HUES48 (cell line): Measurements from ENCODE around the gene PDE4D.
A peak's percentile ranks its signal among the peaks of the same experiment; 100 is the strongest.
"Not testable (repeated sequence)": the region's sequence is repeated elsewhere in the genome, so short reads cannot be mapped to it uniquely, and the experiment has no call there.

Source experiments
- H3K27ac ChIP-seq: one replicate; pipeline ENCODE4 v1.7.0; 2013; ENCODE audit warnings: low read depth, low read length, inconsistent platforms
- H3K27me3 ChIP-seq: 2 replicates; pipeline ENCODE4 v1.6.1; 2013; ENCODE audit warnings: mild to moderate bottlenecking, low read length; ENCODE audit not compliant: control insufficient read depth, insufficient read depth
- H3K36me3 ChIP-seq: 2 replicates; pipeline ENCODE4 v1.6.1; 2013; ENCODE audit warnings: low read length; ENCODE audit not compliant: control insufficient read depth, insufficient read depth
- H3K4me1 ChIP-seq: 2 replicates; pipeline ENCODE4 v1.6.1; 2013; ENCODE audit warnings: mild to moderate bottlenecking, low read length; ENCODE audit not compliant: control insufficient read depth, insufficient read depth
- H3K4me3 ChIP-seq: 2 replicates; pipeline ENCODE4 v1.5.1; 2013; ENCODE audit warnings: mild to moderate bottlenecking, low read depth, low read length
- H3K9ac ChIP-seq: 2 replicates; pipeline ENCODE4 v1.6.1; 2013; ENCODE audit warnings: mild to moderate bottlenecking, low read depth, low read length, moderate library complexity
- H3K9me3 ChIP-seq: 2 replicates; pipeline ENCODE4 v1.6.1; 2013; ENCODE audit warnings: low read length; ENCODE audit not compliant: control insufficient read depth, insufficient read depth

The PDE4D gene

GRCh38 chr5:59785676-59786333 lies 107.7 kb downstream of the PDE4D start:
- no peak overlapping the region for H3K9ac ChIP-seq

GRCh38 chr5:59784708-59785107 lies 108.8 kb downstream of the PDE4D start:
- H3K27me3 ChIP-seq, H3K9me3 ChIP-seq, H3K4me3 ChIP-seq, H3K27ac ChIP-seq, H3K36me3 ChIP-seq, H3K4me1 ChIP-seq, H3K9ac ChIP-seq: not testable (repeated sequence)

More at GRCh38 chr5:59785676-59786333, 107.7 kb downstream of the PDE4D start:
- H3K27me3 ChIP-seq = no peaks in the 10 kb centered on the region
- peaks cover 10% of the 10 kb centered on the region for H3K4me1 ChIP-seq
- H3K36me3 ChIP-seq = no peaks in the 10 kb centered on the region
- H3K27ac ChIP-seq = no peak overlapping the region
- no peak overlapping the region for H3K4me3 ChIP-seq
- H3K9me3 ChIP-seq = no peaks in the 10 kb centered on the region

DNA sequence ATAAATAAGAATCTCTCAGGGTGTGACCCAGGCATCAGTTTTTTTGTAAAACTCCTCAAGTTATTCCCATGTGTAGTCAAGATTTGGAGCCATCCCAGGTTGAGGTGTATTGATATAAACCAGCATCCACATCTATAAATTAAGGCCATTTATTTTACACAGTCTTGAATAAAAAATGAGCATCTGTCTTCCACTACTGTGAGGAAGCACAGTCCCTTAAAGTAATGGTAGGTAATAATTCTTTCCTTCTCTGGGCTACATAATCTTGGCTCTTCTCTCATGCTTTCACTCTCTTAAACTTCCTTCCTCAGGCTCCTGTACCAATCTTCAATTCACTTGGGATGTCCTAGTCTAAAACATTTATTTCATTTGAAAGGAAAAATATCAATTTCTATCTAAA lies 110.3 kb downstream of the PDE4D start:
- Histone ChIP-seq H3K27ac (no peak overlapping the region), H3K9me3 (no peaks in the 10 kb centered on the region), H3K36me3 (no peaks in the 10 kb centered on the region), H3K27me3 (no peaks in the 10 kb centered on the region), H3K9ac (no peak overlapping the region), H3K4me3 (no peak overlapping the region), H3K4me1 (no peaks in the 10 kb centered on the region)

DNA sequence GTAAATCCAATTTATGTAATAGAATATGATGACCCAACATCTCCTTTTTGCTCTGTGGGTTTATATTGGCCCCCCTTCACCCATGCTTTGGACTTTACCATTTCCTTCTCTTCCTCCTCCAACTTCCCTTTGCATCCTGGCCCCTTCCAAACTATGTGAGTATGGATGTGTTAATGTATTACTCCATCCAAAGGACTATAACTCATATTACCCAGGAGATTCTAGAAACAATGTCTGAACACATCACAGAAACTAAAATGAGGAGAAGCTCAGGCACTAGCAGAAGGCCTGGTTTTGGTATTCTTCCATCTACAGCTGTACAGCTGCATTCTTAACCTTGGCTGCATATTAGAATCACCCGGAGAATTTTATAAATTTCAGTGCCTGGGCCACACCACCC lies 110.7 kb downstream of the PDE4D start:
- Histone ChIP-seq H3K9me3 (no peaks in the 10 kb centered on the region), H3K36me3 (no peaks in the 10 kb centered on the region), H3K4me3 (no peak overlapping the region), H3K4me1 (no peaks in the 10 kb centered on the region), H3K27me3 (no peaks in the 10 kb centered on the region), H3K9ac (no peak overlapping the region), H3K27ac (no peak overlapping the region)

GRCh38 chr5:59779453-59779852 lies 114.1 kb downstream of the PDE4D start:
- no peaks in the 10 kb centered on the region for H3K9me3 ChIP-seq
- H3K27me3 ChIP-seq = no peaks in the 10 kb centered on the region
- no peak overlapping the region for H3K4me3 ChIP-seq
- H3K27ac ChIP-seq = no peak overlapping the region
- H3K4me1 ChIP-seq = peaks cover 13% of the 10 kb centered on the region
- no peak overlapping the region for H3K9ac ChIP-seq
- H3K36me3 ChIP-seq = no peaks in the 10 kb centered on the region

- Histone ChIP-seq H3K27me3 (no peaks in the 10 kb centered on the region), H3K36me3 (no peaks in the 10 kb centered on the region), H3K4me1 (peaks cover 13% of the 10 kb centered on the region), H3K9me3 (no peaks in the 10 kb centered on the region), H3K9ac (no peak overlapping the region), H3K27ac (no peak overlapping the region), H3K4me3 (no peak overlapping the region)
Observed at GRCh38 chr5:59777028-59777427, 116.5 kb downstream of the PDE4D start.

DNA sequence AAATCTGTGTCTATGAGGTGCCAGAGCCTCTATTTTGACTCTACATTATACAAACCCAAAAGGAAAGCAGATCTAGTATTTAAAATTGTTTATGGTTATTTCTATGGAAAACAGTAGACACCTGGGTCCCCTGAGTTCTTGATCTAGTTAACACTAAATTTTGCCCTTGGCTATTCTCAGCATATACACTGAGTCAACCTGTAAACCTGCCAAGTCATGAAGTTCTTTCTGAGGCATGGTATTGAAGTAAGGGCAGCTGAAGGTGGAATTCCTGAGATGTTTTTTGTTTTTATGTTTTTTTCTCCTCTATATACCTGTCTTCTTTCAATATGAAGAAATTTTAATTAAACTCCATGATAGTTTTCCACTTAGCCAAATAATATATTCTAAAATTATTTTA lies 120.2 kb downstream of the PDE4D start:
- Histone ChIP-seq H3K36me3 (no peaks in the 10 kb centered on the region), H3K27ac (no peak overlapping the region), H3K27me3 (peaks cover 14% of the 10 kb centered on the region), H3K4me3 (no peak overlapping the region), H3K9me3 (no peaks in the 10 kb centered on the region), H3K4me1 (peaks cover 24% of the 10 kb centered on the region), H3K9ac (no peak overlapping the region)

- Histone ChIP-seq H3K27ac (no peak overlapping the region), H3K27me3 (peaks cover 20% of the 10 kb centered on the region), H3K36me3 (no peaks in the 10 kb centered on the region), H3K4me1 (peaks cover 29% of the 10 kb centered on the region), H3K4me3 (no peak overlapping the region), H3K9ac (no peak overlapping the region), H3K9me3 (no peaks in the 10 kb centered on the region)
Observed at GRCh38 chr5:59772757-59773156, 120.8 kb downstream of the PDE4D start.

- no peaks in the 10 kb centered on the region for H3K36me3 ChIP-seq
- peaks cover 25% of the 10 kb centered on the region for H3K27me3 ChIP-seq
- H3K4me3 ChIP-seq = no peak overlapping the region
- H3K4me1 ChIP-seq = peaks cover 31% of the 10 kb centered on the region
- no peak overlapping the region for H3K9ac ChIP-seq
- no peak overlapping the region for H3K27ac ChIP-seq
- no peaks in the 10 kb centered on the region for H3K9me3 ChIP-seq
Observed at GRCh38 chr5:59772206-59772605, 121.3 kb downstream of the PDE4D start.

DNA sequence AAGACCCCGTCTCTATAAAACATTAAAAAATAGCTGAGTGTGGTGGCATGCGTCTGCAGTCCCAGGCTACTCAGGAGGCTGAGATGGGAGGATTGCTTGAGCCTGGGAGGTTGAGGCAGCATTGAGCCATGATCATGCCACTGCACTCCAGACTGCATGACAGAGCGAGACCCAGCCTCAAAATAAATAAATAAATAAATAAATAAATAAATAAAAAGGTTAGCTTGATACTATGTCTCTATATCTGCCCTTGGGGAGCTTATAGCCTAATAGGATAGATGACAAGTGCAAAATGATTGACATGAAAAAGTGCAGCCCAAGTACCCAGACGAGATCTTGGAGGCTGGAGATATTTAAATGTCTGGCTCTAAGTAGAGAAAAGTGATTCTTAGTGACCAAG lies 122.6 kb downstream of the PDE4D start:
- Histone ChIP-seq H3K27ac (no peak overlapping the region), H3K36me3 (no peaks in the 10 kb centered on the region), H3K9ac (no peak overlapping the region), H3K4me1 (peaks cover 23% of the 10 kb centered on the region), H3K4me3 (no peak overlapping the region), H3K27me3 (peaks cover 32% of the 10 kb centered on the region), H3K9me3 (no peaks in the 10 kb centered on the region)

DNA sequence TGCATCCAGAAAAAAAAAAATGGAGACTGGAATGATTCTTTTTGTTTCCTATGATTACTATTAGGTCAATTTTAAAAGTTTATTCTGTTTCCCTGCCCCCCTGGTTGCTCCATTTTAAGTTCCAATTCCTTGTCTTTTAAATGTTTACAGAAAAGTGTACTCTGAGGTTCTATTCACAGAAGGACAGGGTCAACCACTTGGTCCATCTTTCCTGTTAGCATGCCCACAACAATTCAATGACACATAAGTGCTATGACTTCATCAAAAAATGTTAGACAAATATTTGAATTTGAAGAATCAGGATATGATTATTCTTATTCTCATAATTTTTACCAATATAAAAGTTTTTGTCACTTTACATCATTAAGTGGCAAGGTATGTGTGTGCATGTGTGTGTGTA lies 123.7 kb downstream of the PDE4D start:
- Histone ChIP-seq H3K27ac (no peak overlapping the region), H3K4me1 (peaks cover 23% of the 10 kb centered on the region)

GRCh38 chr5:59769041-59769360 lies 124.5 kb downstream of the PDE4D start:
- Histone ChIP-seq H3K9me3 (no peaks in the 10 kb centered on the region), H3K4me3 (peak overlapping the region; percentile 75), H3K9ac (no peak overlapping the region), H3K27me3 (peaks cover 32% of the 10 kb centered on the region), H3K36me3 (no peaks in the 10 kb centered on the region), H3K4me1 (peaks cover 23% of the 10 kb centered on the region), H3K27ac (no peak overlapping the region)

More for the DNA sequence above, 123.7 kb downstream of the PDE4D start:
- H3K36me3 ChIP-seq = no peaks in the 10 kb centered on the region
- H3K9ac ChIP-seq = no peak overlapping the region
- peaks cover 32% of the 10 kb centered on the region for H3K27me3 ChIP-seq
- no peaks in the 10 kb centered on the region for H3K9me3 ChIP-seq
- H3K4me3 ChIP-seq = no peak overlapping the region
